Upper lobe of left lung (tissue), 6 donors: ENCODE measurements around the gene ZNF484. TPM values are rescaled to one million over a fixed set of nuclear protein-coding genes. Genes with fewer than 3 reads are reported as not detected.
"Not testable (repeated sequence)": the region's sequence is repeated elsewhere in the genome, so short reads cannot be mapped to it uniquely, and the experiment has no call there.

Source experiments
- ATAC-seq, 2 donors: fragments of 200-7000 bp; cut with Tn5 transposase; one replicate each; pipeline ENCODE4 v1.9.1; 2022; ENCODE audit warnings: mild to moderate bottlenecking in 2 of 2, moderate library complexity in 2 of 2; ENCODE audit not compliant: low FRiP score in 2 of 2
- DNase-seq, 2 donors: peaks; one replicate each; pipeline ENCODE4 v3.0.0-alpha.2; 2019 to 2020
- H3K27ac ChIP-seq, 4 donors: fragments of 200-600 bp; sonication (generic); one replicate each; pipeline ENCODE4 v1.5.1; 2016 to 2019
- H3K27me3 ChIP-seq, 4 donors: fragments of 200-600 bp; sonication (generic); one replicate each; pipeline ENCODE4 v1.5.1; 2017 to 2019
- H3K36me3 ChIP-seq, 4 donors: fragments of 200-600 bp; sonication (generic); one replicate each; pipeline ENCODE4 v1.5.1; 2016 to 2019
- H3K4me1 ChIP-seq, 4 donors: fragments of 200-600 bp; sonication (generic); one replicate each; pipeline ENCODE4 v1.5.1; 2018 to 2019
- H3K4me3 ChIP-seq, 4 donors: fragments of 200-600 bp; sonication (generic); one replicate each; pipeline ENCODE4 v1.5.1; 2017 to 2019; ENCODE audit warnings: mild to moderate bottlenecking in 2 of 4, moderate library complexity in 1 of 4
- H3K9me3 ChIP-seq, 4 donors: fragments of 200-600 bp; sonication (generic); one replicate each; pipeline ENCODE4 v1.5.1; 2018 to 2019
- EP300 ChIP-seq, 4 donors: sonication (generic); formaldehyde crosslinking; IDR thresholded peaks; one replicate each; pipeline ENCODE4 v1.5.1; 2017; ENCODE audit warnings: antibody characterized with exemption in 4 of 4, control low read depth in 2 of 4
- POLR2A ChIP-seq, 4 donors: fragments of 450-650 bp; IDR thresholded peaks; one replicate each; pipeline ENCODE4 v1.5.1; 2016 to 2017; ENCODE audit warnings: antibody characterized with exemption in 4 of 4, mild to moderate bottlenecking in 2 of 4
- POLR2AphosphoS5 ChIP-seq, 2 donors: sonication (generic); formaldehyde crosslinking; IDR thresholded peaks; one replicate each; pipeline ENCODE4 v1.5.1; 2017; ENCODE audit warnings: antibody characterized with exemption in 2 of 2
- WGBS, 2 donors: methylation state at CpG; one replicate each; pipeline ENCODE4 v1.1.5; 2017 to 2018; 5-methylcytosine and 5-hydroxymethylcytosine counted together
- total RNA-seq, 6 donors: library from RNA; depleted of rRNA in 4 of 6; stranded (reverse); fragments of >200 nt in 4 of 6; gene quantifications; one replicate each; pipeline versions ENCODE4 v1.1.0 to v1.2.1, GENCODE V29; 2016 to 2021
- TF ChIP-seq, protein P1 (sequence below), 6 experiments: fragments of 450-650 bp in 4 of 6; fragments of 200-600 bp in 2 of 6; sonication (generic) in 2 of 6; IDR thresholded peaks; one replicate each; pipeline ENCODE4 v1.5.1; 2016 to 2019; ENCODE audit warnings: antibody characterized with exemption in 6 of 6
- donor health status: DM: no; HTN: no; CAD: no; lungs with moderate emphysema.
- donor health status: DM: no; HTN: yes; CAD: no; lungs with severe emphysema.

Gene ZNF484
- total RNA-seq, 6 donors from 2014 or later = 5.4 to 15.4 (median 8.9) TPM

DNA sequence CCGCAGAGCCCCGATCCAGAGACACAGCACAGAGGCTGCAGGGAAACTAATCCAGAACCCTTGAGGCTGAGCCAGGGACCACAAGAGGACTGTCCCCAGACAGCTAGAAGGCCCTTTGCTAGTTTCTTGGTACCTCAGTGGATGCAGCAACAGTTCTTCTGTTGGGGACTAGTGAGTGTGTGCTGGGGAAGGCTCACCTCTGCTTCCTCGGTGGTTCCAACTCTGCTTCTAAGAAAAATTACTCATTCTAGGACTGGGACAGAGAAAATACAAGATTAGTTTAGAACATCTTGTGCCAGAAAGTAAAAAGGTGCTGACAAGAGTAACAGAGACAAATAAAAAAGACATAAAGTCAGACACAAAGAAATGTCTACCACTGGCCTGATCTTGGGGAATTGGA, 19.5 kb upstream of the ZNF484 start:
- WGBS, 2 donors = 89 to 96% methylated on average over 1 to 3 of the region's 3 CpGs
- no peaks in the 10 kb centered on the region for H3K4me1 ChIP-seq
- H3K36me3 ChIP-seq = no peaks in the 10 kb centered on the region
- TF ChIP-seq POLR2A (IDR thresholded peaks at IDR 0.05) (no peak), EP300 (IDR thresholded peaks at IDR 0.05) (no peak), POLR2AphosphoS5 (IDR thresholded peaks at IDR 0.05) (no peak)
- TF ChIP-seq, protein P1, sequence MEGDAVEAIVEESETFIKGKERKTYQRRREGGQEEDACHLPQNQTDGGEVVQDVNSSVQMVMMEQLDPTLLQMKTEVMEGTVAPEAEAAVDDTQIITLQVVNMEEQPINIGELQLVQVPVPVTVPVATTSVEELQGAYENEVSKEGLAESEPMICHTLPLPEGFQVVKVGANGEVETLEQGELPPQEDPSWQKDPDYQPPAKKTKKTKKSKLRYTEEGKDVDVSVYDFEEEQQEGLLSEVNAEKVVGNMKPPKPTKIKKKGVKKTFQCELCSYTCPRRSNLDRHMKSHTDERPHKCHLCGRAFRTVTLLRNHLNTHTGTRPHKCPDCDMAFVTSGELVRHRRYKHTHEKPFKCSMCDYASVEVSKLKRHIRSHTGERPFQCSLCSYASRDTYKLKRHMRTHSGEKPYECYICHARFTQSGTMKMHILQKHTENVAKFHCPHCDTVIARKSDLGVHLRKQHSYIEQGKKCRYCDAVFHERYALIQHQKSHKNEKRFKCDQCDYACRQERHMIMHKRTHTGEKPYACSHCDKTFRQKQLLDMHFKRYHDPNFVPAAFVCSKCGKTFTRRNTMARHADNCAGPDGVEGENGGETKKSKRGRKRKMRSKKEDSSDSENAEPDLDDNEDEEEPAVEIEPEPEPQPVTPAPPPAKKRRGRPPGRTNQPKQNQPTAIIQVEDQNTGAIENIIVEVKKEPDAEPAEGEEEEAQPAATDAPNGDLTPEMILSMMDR (IDR thresholded peaks at IDR 0.05) = no peak
- no peak overlapping the region for H3K4me3 ChIP-seq
- no peaks in the 10 kb centered on the region for H3K9me3 ChIP-seq
- DNase-seq (no peak), ATAC-seq (no peak)
- H3K27me3 ChIP-seq = no peaks in the 10 kb centered on the region
- H3K27ac ChIP-seq = no peak overlapping the region

DNA sequence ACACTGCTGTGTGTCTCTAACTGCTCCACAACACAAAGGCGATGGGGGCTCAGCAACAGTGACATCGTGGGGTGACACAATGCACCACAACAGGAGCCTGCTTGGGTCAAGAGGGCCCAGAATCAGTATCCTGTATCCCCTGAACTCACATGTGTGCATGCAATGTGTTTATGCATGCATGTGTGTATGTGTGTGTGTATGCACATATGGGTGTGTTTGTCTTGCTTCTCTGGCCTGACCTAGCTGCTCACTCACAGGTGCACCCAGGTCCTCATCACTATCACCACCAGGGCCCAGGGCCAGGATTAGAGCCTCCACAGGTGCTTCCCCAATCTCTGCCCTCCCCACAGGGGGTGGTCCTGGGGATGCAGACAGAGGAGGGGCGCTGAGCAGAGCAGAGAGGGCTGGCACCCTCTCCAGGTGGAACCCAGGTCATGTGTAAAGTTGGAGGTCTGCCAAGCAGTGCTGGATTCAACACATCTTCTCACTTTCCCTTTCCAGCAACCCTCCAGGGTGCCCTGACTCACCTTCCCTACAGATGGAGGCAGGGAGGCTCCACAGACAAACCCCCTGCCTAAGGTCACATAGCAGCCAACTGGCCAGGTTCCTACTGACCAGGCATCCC, 18.1 kb upstream of the ZNF484 start:
- Histone ChIP-seq H3K27me3 (no peaks in the 10 kb centered on the region), H3K36me3 (no peaks in the 10 kb centered on the region), H3K9me3 (no peaks in the 10 kb centered on the region), H3K27ac (no peak overlapping the region), H3K4me1 (no peaks in the 10 kb centered on the region), H3K4me3 (no peak overlapping the region)
- ATAC-seq (no peak), DNase-seq (no peak)
- 80 to 94% methylated on average over 1 to 3 of the region's 3 CpGs for WGBS, 2 donors
- TF ChIP-seq, protein P1 (IDR thresholded peaks at IDR 0.05) = no peak
- TF ChIP-seq EP300 (IDR thresholded peaks at IDR 0.05) (no peak), POLR2A (IDR thresholded peaks at IDR 0.05) (no peak), POLR2AphosphoS5 (IDR thresholded peaks at IDR 0.05) (no peak)

DNA sequence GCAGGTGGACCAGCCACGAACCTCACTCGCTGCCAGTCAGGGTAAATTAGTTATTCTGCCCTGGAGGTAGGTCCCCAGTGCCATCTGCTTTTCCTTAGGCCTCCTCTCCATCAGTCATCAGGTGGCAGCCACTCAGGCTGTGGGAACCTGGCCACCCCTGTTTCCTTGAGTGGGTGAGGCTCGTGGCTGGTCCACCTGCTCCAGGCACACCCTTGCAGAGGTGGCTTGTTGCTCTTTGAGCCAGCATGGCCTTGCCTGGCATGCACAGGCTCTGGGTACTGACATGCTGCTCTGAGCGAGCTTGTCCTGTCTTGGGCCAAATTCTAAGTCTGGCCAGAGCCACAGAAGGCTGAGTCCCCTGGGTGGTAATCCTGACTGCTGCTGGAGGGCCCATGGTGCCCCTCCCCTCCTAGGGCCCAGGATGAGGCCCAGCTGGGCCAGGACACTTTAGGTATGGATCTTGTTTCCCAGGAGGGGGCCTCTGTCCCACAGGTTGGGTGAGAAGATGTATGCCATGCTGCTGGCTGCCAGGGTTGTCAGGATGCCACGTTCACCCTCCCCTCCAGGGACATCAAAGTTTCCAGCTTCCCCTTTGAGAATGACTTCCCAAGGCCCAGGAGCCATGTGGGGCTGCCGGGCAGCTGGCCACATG, 17.0 kb upstream of the ZNF484 start:
- no peak for DNase-seq

DNA sequence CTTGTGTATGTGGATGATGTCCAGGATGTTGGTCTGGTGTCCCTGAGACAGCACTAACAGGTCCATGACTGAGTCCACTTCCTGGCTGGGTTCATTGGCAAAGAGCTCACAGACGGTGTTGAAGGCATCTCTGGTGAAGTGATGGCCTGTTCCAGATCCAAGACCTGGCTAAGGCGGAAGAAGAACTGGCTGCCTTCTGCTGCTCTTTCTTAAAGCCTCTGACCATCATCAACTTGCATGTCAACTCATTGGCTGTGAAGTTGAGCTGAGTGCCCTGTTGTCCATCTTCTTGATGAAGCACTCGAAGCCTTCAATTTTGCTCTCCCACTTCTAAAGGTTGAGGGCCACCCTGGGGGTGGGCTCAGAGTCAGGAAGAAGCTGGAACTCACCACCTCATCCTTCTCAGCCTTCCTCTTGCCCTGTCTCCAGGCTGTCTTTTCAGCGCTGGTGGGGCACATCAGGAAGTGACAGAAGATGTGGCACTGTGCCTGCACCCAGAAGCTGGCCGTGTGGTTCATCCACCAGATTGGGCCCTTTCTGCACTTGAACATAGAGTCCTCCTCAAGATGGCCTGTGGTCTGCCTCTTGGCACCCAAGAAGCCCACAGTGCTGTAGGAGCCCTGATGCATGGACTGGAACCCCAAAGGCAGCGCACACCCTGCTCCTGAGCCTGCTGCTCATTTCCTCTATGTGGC, 16.2 kb upstream of the ZNF484 start:
- DNase-seq, H3K36me3 ChIP-seq, ATAC-seq, H3K4me1 ChIP-seq, H3K27ac ChIP-seq, H3K9me3 ChIP-seq, H3K27me3 ChIP-seq, H3K4me3 ChIP-seq: not testable (repeated sequence)
- WGBS, 2 donors = 90 to 94% methylated on average over 4 to 6 of the region's 6 CpGs

More for the DNA sequence above, 17.0 kb upstream of the ZNF484 start:
- H3K4me3 ChIP-seq = no peak overlapping the region
- ATAC-seq = no peak
- no peak for TF ChIP-seq EP300 (IDR thresholded peaks at IDR 0.05)
- TF ChIP-seq POLR2A (IDR thresholded peaks at IDR 0.05) = no peak
- TF ChIP-seq POLR2AphosphoS5 (IDR thresholded peaks at IDR 0.05) = no peak
- TF ChIP-seq, protein P1 (IDR thresholded peaks at IDR 0.05) = no peak
- 81% methylated on average over 5 of the region's 6 CpGs; no CpG with 5 or more reads in 1 of the 2 donors for WGBS, 2 donors
- H3K4me1 ChIP-seq = no peaks in the 10 kb centered on the region
- H3K27ac ChIP-seq = no peak overlapping the region
- H3K27me3 ChIP-seq = no peaks in the 10 kb centered on the region
- H3K36me3 ChIP-seq = no peaks in the 10 kb centered on the region
- H3K9me3 ChIP-seq = no peaks in the 10 kb centered on the region

DNA sequence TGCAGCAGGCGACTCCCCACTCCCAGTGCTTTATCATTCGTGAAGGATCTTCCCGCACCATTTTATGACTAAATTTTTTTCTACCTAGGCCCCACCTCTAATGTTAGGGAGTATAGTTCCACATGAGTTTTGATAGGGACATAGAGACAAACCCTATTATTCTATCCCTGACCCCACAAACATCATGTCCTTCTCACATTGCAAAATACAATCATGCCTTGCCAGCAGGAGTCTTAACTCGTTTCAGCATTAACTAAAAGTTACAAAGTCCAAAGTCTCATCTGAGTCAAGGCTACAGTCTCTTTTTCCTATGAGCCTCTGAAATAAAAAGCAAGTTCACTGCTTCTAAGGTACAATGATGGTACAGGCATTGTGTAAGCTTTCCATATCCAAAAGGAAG, 14.4 kb upstream of the ZNF484 start:
- H3K27ac ChIP-seq, H3K27me3 ChIP-seq, DNase-seq, ATAC-seq, H3K4me1 ChIP-seq, H3K36me3 ChIP-seq, H3K9me3 ChIP-seq, H3K4me3 ChIP-seq: not testable (repeated sequence)
- WGBS, 2 donors = 87 to 91% methylated on average over 4 of the region's 4 CpGs
